T47D (cell line): ENCODE data around the gene F8A3.
"Not testable (repeated sequence)": the region's sequence is repeated elsewhere in the genome, so short reads cannot be mapped to it uniquely, and the experiment has no call there.

Source experiments
- DNase-seq, 2 experiments: peaks; one replicate each; pipeline versions ENCODE4 v3.0.0 to v3.0.0-alpha.2; 2011 to 2012; ENCODE audit warnings: low read depth in 1 of 2, low spot score in 1 of 2
- JUND ChIP-seq: IDR thresholded peaks from 2 replicates; pipeline ENCODE4 v1.6.1; 2012; ENCODE audit warnings: low read depth
- in situ Hi-C: cut with HindIII; loops from 2 replicates; pipeline ENCODE4 v1.10.0; 2016; ENCODE audit warnings: low sequenced_read_pairs, low pct_unique_long_range_greater_than_20kb

F8A3 gene

DNA sequence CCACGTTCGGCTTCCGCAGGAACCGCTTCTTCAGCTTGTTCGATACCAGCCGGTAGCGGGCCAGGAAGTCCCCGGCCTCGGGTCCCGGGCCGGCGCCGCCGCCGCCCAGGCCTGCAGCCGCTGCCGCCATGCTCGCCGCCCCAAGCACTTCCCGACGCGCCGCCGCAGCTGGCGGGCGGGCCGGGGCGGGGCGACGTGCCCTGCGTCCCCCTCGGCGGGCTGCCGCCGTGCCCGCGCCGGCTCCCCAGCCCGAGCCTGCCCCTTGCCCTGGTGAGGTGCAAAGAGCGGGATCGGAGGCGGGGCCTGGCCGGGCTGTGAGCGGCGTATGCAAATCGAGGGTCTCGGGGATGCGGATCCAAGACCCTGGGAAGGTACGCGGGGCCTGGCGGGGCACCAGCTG lies at the start of gene F8A3:
Gene F8A3, minus strand, starts transcription at position 150 of the 400 bp plus-strand sequence. Its CDS starts 20 bp downstream, at position 130.
- in situ Hi-C loops, DNase-seq: not testable (repeated sequence)

DNA sequence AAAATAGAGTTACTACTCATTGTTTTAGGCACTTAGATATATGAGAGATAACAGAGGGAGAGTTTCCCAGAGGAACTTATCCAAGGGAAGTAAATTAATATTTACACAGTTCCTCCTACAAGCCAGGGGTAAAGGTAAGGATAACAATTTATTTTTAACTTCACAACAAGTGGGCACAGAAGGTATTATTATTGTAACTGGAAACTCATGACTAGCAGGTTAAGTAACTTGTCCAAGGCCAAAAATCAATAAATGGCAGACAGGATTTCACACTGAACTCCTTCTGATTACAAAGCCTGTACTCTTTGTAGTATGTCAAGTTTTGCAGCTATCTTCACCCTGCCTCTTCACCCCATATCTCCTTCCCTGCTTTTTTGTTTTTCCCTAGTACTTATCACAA lies 46.9 kb upstream of the F8A3 start:
- DNase-seq, result no peak
- no peak for TF ChIP-seq JUND
- in situ Hi-C loops, result no loop called here

DNA sequence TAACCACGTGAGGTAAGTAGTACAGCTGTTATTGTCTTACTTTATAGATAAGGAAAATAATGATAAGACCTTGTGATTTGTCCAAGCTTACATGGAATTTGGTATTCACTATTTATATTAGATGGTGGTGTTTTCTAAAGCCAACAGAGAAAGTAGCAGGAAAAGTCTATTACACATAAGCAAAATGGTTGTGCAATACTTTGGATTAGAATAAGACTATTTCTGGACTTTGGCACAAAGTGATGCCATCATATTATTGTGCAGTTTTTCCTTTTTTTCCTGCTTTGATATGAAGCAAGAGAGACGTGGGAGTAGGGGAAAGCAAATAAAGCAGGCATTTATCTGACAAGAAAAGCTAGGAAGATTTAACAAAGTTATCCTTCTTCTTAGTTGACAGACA lies 36.7 kb upstream of the F8A3 start:
- in situ Hi-C loops, DNase-seq: not testable (repeated sequence)

DNA sequence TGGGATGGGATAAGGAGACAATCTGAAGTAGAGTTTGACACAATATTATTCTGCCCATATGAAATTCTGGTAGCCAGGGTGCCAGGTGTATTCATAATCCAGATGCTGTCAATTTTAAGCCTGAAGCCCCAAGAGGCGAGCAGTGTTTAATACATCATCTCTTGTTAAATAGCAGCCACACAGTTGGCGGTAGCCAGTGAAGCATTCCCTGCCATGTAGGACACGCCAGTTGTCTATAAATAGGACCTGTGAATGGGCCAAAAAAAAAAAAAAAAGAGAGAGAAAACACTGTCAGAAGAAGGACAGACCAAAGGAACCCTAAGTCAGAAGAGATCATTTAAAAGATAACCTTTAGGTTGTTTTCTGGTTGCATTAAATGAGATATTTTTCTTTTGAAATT lies 33.0 kb upstream of the F8A3 start:
- DNase-seq, in situ Hi-C loops: not testable (repeated sequence)

DNA sequence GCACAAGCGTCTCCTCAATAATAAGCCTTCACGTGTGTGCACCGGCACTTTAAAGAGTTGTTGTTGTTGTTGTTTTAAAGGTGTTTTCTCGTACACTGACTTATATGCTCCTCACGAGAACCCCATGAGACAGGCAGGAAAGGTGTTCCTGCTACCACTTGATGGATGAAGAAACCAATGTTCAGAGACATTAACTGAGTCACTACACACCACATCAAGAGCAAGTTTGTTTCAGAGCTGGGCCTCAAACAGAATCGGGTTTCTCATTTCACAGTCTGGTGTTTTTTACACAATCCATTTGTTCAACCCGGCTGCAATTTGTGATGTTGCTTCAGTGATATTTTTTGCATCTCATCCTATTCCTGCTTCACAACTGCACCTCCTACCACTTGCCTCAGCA lies 18.7 kb upstream of the F8A3 start:
- DNase-seq, in situ Hi-C loops: not testable (repeated sequence)

DNA sequence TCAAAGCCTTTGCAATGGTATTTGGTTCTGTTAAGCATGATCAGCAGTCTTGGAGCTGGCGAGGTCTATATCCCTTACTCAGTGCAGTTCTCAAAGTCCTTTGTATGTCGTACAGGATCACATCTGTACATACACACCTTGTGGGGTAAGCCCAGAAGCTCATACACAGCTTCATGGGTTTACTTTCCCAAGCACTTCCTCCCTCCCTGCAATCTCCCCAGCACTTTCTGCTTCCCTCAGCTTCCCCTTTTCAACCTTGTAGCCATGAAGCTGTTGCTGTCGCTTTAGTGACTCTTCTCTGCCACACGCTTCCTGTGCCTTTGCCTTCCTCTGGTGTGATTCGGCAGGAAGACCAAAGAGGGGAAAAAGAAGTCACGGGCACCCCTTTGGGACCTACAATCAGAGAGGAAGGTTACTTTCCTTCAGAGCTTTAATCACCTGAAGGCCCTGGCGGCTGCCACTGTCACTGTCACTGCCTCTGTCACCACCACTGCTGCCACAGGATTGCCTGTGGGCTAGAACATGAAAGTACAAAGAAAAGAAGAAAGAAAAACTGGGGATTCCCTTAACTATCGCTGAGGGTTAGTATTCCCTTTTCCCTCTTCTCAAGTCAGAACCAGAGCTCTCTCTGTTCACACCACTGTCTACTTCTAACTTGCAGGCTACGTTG lies 8.0 kb upstream of the F8A3 start:
- in situ Hi-C loops, DNase-seq: not testable (repeated sequence)

DNA sequence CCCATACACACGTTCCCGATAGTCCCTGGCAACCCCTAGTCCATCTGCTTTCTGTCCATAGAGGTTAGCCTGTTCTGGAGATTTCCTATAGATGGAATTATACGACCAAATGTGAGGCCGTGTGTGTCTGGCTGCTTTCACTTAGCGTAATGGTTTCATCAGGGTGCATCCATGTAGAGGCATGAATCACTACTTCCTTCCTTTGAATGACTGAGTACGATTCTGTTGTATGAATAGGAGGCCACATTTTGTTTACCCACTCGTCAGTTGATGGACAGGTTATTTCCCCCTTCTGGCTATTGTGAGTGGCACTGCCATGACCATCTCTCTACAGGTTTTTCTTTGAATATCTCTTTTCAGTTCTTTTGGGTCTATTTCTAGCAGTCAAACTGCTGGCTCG lies 2.1 kb upstream of the F8A3 start:
- DNase-seq, in situ Hi-C loops: not testable (repeated sequence)

DNA sequence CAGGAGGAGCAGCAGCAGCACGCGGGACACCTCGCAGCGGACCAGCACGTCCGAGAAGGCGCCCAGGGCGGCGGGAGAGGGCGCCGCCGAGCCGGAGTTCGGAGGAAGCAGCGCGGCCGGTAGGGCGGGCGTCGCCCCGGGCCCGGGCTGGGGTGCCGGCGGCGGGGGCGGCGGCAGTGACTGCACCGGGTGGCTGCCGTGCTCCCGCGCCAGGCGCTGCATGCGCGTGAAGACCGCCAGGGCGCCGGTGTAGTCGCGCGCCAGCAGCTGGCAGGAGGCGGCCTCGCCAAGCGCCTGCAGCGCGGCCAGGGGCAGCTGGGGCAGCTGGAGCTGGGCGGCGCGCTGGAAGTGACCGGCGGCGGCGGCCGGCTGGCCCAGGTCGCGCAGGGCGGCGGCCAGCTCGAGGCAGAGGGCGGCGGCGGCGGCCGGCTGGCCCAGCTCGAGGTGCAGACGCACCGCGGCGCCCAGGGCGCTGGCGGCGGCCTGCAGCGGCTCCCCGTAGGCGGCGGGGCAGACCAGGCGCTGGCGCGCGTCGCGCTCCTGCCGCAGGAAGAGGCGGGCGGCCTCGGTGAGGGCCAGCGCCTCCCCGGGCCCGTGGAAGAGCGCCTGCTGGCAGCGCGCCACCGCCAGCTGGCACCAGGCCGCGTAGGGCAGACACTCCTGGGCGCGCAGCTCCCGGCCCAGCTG lies 516 bp downstream of the F8A3 start:
- in situ Hi-C loops, DNase-seq: not testable (repeated sequence)

DNA sequence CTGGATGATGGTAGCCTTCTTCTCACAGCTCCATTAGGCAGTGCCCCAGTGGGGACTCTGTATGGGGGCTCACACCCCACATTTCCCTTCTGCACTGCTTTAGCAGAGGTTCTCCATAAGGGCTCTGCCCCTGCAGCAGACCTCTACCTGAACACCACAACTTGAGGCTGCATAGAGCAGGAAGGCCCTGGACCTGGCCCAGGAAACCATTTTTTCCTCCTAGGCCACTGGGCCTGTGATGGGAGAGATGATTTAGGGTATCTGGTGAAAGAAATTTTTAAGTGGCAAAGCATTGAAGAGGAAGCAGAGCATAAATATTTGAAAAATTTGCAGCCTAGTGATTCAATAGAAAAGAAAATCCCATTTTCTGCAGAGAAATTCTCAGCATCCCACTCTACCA lies 17.3 kb downstream of the F8A3 start:
- DNase-seq, result no peak
- in situ Hi-C loops, result no loop called here
- TF ChIP-seq JUND, result no peak

DNA sequence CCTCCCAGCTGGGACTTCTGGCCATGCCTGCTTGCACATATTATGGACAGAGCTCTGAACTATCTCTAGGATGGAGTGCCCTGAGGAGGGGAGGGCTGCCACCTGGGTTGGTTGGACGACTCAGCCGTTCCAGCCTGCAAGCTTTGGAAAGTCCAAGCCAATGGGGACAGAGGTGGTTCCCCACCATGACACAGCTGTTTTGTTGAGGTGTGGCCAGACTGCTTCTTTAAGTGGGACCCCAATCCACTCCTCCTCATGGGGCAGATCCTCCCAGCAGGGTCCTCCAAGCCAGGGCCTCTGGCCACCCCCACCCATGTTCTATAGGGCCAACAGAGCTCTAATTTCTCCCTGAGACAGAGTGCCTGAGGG lies 22.7 kb downstream of the F8A3 start:
- no peak for DNase-seq
- TF ChIP-seq JUND, result no peak
- in situ Hi-C loops, result no loop called here

DNA sequence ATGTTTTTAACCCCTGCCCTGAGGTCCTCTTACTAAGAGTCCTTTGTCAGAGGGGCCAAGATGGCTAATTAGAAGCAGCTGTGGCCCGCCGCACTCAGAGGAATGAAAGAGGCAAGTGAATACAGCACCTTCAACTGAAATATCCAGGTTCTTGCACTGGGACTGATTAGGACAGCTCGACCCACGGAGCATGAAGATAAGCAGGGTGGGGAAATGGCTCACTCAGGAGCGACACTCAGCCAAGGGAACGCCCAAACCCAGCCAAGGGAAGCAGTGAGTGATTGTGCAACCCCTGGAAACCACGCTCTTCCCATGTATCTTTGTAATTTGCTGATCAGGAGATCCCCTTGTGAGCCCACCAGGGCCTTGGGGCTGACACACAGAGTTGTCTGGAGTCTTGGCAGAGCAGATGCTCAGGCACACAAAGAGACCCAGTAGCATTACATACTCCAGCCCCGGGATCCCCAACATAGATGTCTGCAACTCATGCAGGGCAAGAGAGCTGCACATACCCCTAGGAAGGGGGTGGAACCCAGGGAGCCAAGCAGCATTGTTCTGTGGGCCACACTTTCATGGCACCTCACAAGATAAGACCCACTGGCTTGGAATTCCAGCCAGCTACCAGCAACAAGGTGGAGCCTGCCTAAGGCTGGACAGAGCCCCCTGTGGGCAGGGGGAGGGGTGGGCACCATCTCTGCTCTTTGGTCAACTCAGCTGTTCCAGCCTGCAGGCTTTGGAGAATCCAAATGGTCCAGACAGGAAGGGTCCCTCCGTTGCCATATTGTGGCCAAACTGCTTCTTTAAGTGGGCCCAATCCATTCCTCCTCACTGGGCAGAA lies 23.3 kb downstream of the F8A3 start:
- no peak for TF ChIP-seq JUND
- DNase-seq, result no peak
- in situ Hi-C loops, result no loop called here

DNA sequence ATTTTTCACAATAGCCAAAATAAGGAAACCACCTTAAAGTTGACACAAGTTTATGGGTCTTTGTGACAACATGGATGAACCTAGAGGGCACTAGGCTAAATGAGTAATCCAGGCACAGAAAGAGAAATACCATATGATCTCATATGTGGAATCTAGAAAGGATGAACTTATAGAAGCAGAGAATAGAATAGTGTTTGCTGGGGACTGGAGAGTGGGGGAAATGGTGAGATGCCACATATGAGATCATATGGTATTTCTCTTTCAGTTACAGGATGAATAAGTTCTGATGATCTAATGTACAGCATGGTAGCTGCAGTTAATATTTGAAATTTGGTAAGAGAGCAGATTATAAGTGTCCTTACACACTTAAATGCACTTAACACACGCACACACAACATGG lies 40.7 kb downstream of the F8A3 start:
- no peak for DNase-seq
- in situ Hi-C loops, result no loop called here
- no peak for TF ChIP-seq JUND
